ENCODE measurements around the gene MGP. TPM values are rescaled to one million over a fixed set of nuclear protein-coding genes. Genes with fewer than 3 reads are reported as not detected.

Gene MGP
- not detected in 2 replicates for total RNA-seq

- peaks cover 18% of the 10 kb centered on the region for H3K27me3 Mint-ChIP-seq (ENCODE audit: insufficient read depth)
- H3K9me3 Mint-ChIP-seq, result peaks cover 2% of the 10 kb centered on the region
- no peaks in the 10 kb centered on the region for H3K36me3 Mint-ChIP-seq (ENCODE audit: low read depth)
- H3K27ac Mint-ChIP-seq, result no peak within 1 kb of the TSS
- intact Hi-C loops (cut with micrococcal nuclease), result loop anchor here (2.0 kb wide), 1 partner anchor 25 kb away; no protein-coding TSS in a partner anchor
- no peak for DNase-seq (ENCODE audit: low spot score)
- H3K4me1 Mint-ChIP-seq (ENCODE audit: low read depth), result peaks cover 18% of the 10 kb centered on the region
- H3K4me3 Mint-ChIP-seq, result no peak within 1 kb of the TSS
Measured at GRCh38 chr12:14885718-14886221, at the start of gene MGP. Gene MGP (minus strand): TSS chr12:14885854. CDS start chr12:14885791, 63 bp downstream.

- no peak overlapping the region for H3K4me3 Mint-ChIP-seq
- DNase-seq (ENCODE audit: low spot score), result no peak
- H3K36me3 Mint-ChIP-seq (ENCODE audit: low read depth), result peaks cover 51% of the 10 kb centered on the region
- intact Hi-C loops (cut with micrococcal nuclease), result loop anchor here (5.0 kb wide), 1 partner anchor 88 kb away; no protein-coding TSS in a partner anchor
- no peaks in the 10 kb centered on the region for H3K27me3 Mint-ChIP-seq (ENCODE audit: insufficient read depth)
- H3K9me3 Mint-ChIP-seq, result no peaks in the 10 kb centered on the region
- H3K27ac Mint-ChIP-seq, result no peak overlapping the region
- H3K4me1 Mint-ChIP-seq (ENCODE audit: low read depth), result peaks cover 4% of the 10 kb centered on the region
Measured at GRCh38 chr12:14935031-14935430, 49.4 kb upstream of the MGP start.

GRCh38 chr12:14934511-14934910 lies 48.9 kb upstream of the MGP start:
- no peak overlapping the region for H3K27ac Mint-ChIP-seq
- intact Hi-C loops (cut with micrococcal nuclease), result no loop called here
- peaks cover 46% of the 10 kb centered on the region for H3K36me3 Mint-ChIP-seq (ENCODE audit: low read depth)
- H3K4me3 Mint-ChIP-seq, result no peak overlapping the region
- H3K4me1 Mint-ChIP-seq (ENCODE audit: low read depth), result peaks cover 4% of the 10 kb centered on the region
- H3K27me3 Mint-ChIP-seq (ENCODE audit: insufficient read depth), result no peaks in the 10 kb centered on the region
- no peaks in the 10 kb centered on the region for H3K9me3 Mint-ChIP-seq
- DNase-seq (ENCODE audit: low spot score), result no peak

- H3K4me3 Mint-ChIP-seq, result no peak overlapping the region
- intact Hi-C loops (cut with micrococcal nuclease), result loop anchor here (2.0 kb wide), 1 partner anchor 17 kb away; no protein-coding TSS in a partner anchor
- no peaks in the 10 kb centered on the region for H3K9me3 Mint-ChIP-seq
- peaks cover 44% of the 10 kb centered on the region for H3K36me3 Mint-ChIP-seq (ENCODE audit: low read depth)
- no peak overlapping the region for H3K27ac Mint-ChIP-seq
- no peaks in the 10 kb centered on the region for H3K27me3 Mint-ChIP-seq (ENCODE audit: insufficient read depth)
- H3K4me1 Mint-ChIP-seq (ENCODE audit: low read depth), result no peaks in the 10 kb centered on the region
- DNase-seq (ENCODE audit: low spot score), result no peak
Measured at GRCh38 chr12:14931791-14932560, 46.3 kb upstream of the MGP start.

- Mint-ChIP-seq H3K9me3 (no peaks in the 10 kb centered on the region), H3K27me3 (ENCODE audit: insufficient read depth) (no peaks in the 10 kb centered on the region), H3K4me1 (ENCODE audit: low read depth) (no peaks in the 10 kb centered on the region), H3K27ac (no peak overlapping the region), H3K4me3 (no peak overlapping the region), H3K36me3 (ENCODE audit: low read depth) (peaks cover 45% of the 10 kb centered on the region)
- intact Hi-C loops (cut with micrococcal nuclease), result no loop called here
- DNase-seq (ENCODE audit: low spot score), result no peak
Measured at GRCh38 chr12:14931359-14931758, 45.7 kb upstream of the MGP start.

- Mint-ChIP-seq H3K4me1 (ENCODE audit: low read depth) (no peaks in the 10 kb centered on the region), H3K27me3 (ENCODE audit: insufficient read depth) (no peaks in the 10 kb centered on the region), H3K9me3 (no peaks in the 10 kb centered on the region), H3K36me3 (ENCODE audit: low read depth) (peaks cover 42% of the 10 kb centered on the region), H3K4me3 (no peak overlapping the region), H3K27ac (no peak overlapping the region)
- intact Hi-C loops (cut with micrococcal nuclease), result no loop called here
- DNase-seq (ENCODE audit: low spot score), result no peak
Measured at GRCh38 chr12:14930299-14930698, 44.6 kb upstream of the MGP start.

GRCh38 chr12:14928931-14929330 lies 43.3 kb upstream of the MGP start:
- DNase-seq (ENCODE audit: low spot score), result no peak
- H3K4me1 Mint-ChIP-seq (ENCODE audit: low read depth), result no peaks in the 10 kb centered on the region
- H3K9me3 Mint-ChIP-seq, result no peaks in the 10 kb centered on the region
- no peaks in the 10 kb centered on the region for H3K27me3 Mint-ChIP-seq (ENCODE audit: insufficient read depth)
- no peak overlapping the region for H3K27ac Mint-ChIP-seq
- peaks cover 37% of the 10 kb centered on the region for H3K36me3 Mint-ChIP-seq (ENCODE audit: low read depth)
- no peak overlapping the region for H3K4me3 Mint-ChIP-seq
- intact Hi-C loops (cut with micrococcal nuclease), result no loop called here

GRCh38 chr12:14927267-14927666 lies 41.6 kb upstream of the MGP start:
- intact Hi-C loops (cut with micrococcal nuclease), result no loop called here
- no peak overlapping the region for H3K27ac Mint-ChIP-seq
- no peaks in the 10 kb centered on the region for H3K27me3 Mint-ChIP-seq (ENCODE audit: insufficient read depth)
- peaks cover 27% of the 10 kb centered on the region for H3K36me3 Mint-ChIP-seq (ENCODE audit: low read depth)
- DNase-seq (ENCODE audit: low spot score), result no peak
- H3K4me1 Mint-ChIP-seq (ENCODE audit: low read depth), result no peaks in the 10 kb centered on the region
- no peaks in the 10 kb centered on the region for H3K9me3 Mint-ChIP-seq
- H3K4me3 Mint-ChIP-seq, result no peak overlapping the region

GRCh38 chr12:14924541-14924940 lies 38.9 kb upstream of the MGP start:
- Mint-ChIP-seq H3K36me3 (ENCODE audit: low read depth) (peaks cover 31% of the 10 kb centered on the region), H3K27me3 (ENCODE audit: insufficient read depth) (no peaks in the 10 kb centered on the region), H3K4me3 (no peak overlapping the region), H3K4me1 (ENCODE audit: low read depth) (peaks cover 18% of the 10 kb centered on the region), H3K27ac (no peak overlapping the region), H3K9me3 (no peaks in the 10 kb centered on the region)
- DNase-seq (ENCODE audit: low spot score), result no peak
- intact Hi-C loops (cut with micrococcal nuclease), result no loop called here

GRCh38 chr12:14923944-14924343 lies 38.3 kb upstream of the MGP start:
- Mint-ChIP-seq H3K36me3 (ENCODE audit: low read depth) (peaks cover 35% of the 10 kb centered on the region), H3K27me3 (ENCODE audit: insufficient read depth) (no peaks in the 10 kb centered on the region)
- DNase-seq (ENCODE audit: low spot score), result no peak

GRCh38 chr12:14921218-14921617 lies 35.6 kb upstream of the MGP start:
- H3K9me3 Mint-ChIP-seq, result no peaks in the 10 kb centered on the region
- H3K27me3 Mint-ChIP-seq (ENCODE audit: insufficient read depth), result no peaks in the 10 kb centered on the region
- no peak for DNase-seq (ENCODE audit: low spot score)
- intact Hi-C loops (cut with micrococcal nuclease), result no loop called here
- H3K36me3 Mint-ChIP-seq (ENCODE audit: low read depth), result peaks cover 44% of the 10 kb centered on the region
- H3K4me1 Mint-ChIP-seq (ENCODE audit: low read depth), result peaks cover 22% of the 10 kb centered on the region
- H3K27ac Mint-ChIP-seq, result peak overlapping the region; percentile 22
- no peak overlapping the region for H3K4me3 Mint-ChIP-seq

More at GRCh38 chr12:14923944-14924343, 38.3 kb upstream of the MGP start:
- intact Hi-C loops (cut with micrococcal nuclease), result no loop called here
- H3K27ac Mint-ChIP-seq, result peak overlapping the region; percentile 25
- no peak overlapping the region for H3K4me3 Mint-ChIP-seq
- no peaks in the 10 kb centered on the region for H3K9me3 Mint-ChIP-seq
- peaks cover 22% of the 10 kb centered on the region for H3K4me1 Mint-ChIP-seq (ENCODE audit: low read depth)

GRCh38 chr12:14920475-14921126 lies 34.9 kb upstream of the MGP start:
- intact Hi-C loops (cut with micrococcal nuclease), result no loop called here
- H3K36me3 Mint-ChIP-seq (ENCODE audit: low read depth), result peaks cover 48% of the 10 kb centered on the region
- H3K9me3 Mint-ChIP-seq, result no peaks in the 10 kb centered on the region
- H3K4me3 Mint-ChIP-seq, result no peak overlapping the region
- DNase-seq (ENCODE audit: low spot score), result no peak
- H3K27me3 Mint-ChIP-seq (ENCODE audit: insufficient read depth), result no peaks in the 10 kb centered on the region
- H3K4me1 Mint-ChIP-seq (ENCODE audit: low read depth), result peaks cover 22% of the 10 kb centered on the region
- H3K27ac Mint-ChIP-seq, result peak overlapping the region; percentile 22

- Mint-ChIP-seq H3K27ac (no peak overlapping the region), H3K36me3 (ENCODE audit: low read depth) (peaks cover 58% of the 10 kb centered on the region), H3K9me3 (no peaks in the 10 kb centered on the region), H3K4me1 (ENCODE audit: low read depth) (peaks cover 22% of the 10 kb centered on the region), H3K4me3 (no peak overlapping the region), H3K27me3 (ENCODE audit: insufficient read depth) (no peaks in the 10 kb centered on the region)
- no peak for DNase-seq (ENCODE audit: low spot score)
- intact Hi-C loops (cut with micrococcal nuclease), result no loop called here
Measured at GRCh38 chr12:14919455-14919854, 33.8 kb upstream of the MGP start.
